Pancreas (tissue), 10 donors: ENCODE data around the gene CYP4F22. TPM values are rescaled to one million over a fixed set of nuclear protein-coding genes. Genes with fewer than 3 reads are reported as not detected.
"Not testable (repeated sequence)": the region's sequence is repeated elsewhere in the genome, so short reads cannot be mapped to it uniquely, and the experiment has no call there.

Source experiments
- ATAC-seq, 4 donors: fragments of 200-7000 bp; cut with Tn5 transposase; one replicate each; pipeline versions ENCODE4 v1.8.0 to v1.9.1; 2020; ENCODE audit warnings: mild to moderate bottlenecking in 4 of 4, moderate library complexity in 4 of 4
- DNase-seq, 6 donors: peaks; one replicate each; pipeline ENCODE4 v3.0.0-alpha.2; 2020
- FAIRE-seq: peaks from 2 replicates; lab custom pipeline; 2012; peaks lifted over from hg19 to GRCh38; lab: Jason Lieb, UNC
- H3K27ac ChIP-seq, 4 donors: fragments of 200-600 bp; sonication (generic); 1 replicate in 3 of 4; 2 replicates in 1 of 4; pipeline versions ENCODE4 v1.5.0 to v1.8.0; 2020
- H3K27me3 ChIP-seq, 4 donors: fragments of 200-600 bp; one replicate each; pipeline ENCODE4 v1.8.0; 2021
- H3K36me3 ChIP-seq, 3 donors: fragments of 200-600 bp; sonication (generic) in 1 of 3; one replicate each; pipeline versions ENCODE4 v1.5.0 to v1.8.0; 2020 to 2021
- H3K4me1 ChIP-seq, 3 donors: fragments of 200-600 bp; one replicate each; pipeline ENCODE4 v1.8.0; 2021
- H3K4me3 ChIP-seq, 4 donors: fragments of 200-600 bp; sonication (generic) in 2 of 4; one replicate each; pipeline versions ENCODE4 v1.5.0 to v1.8.0; 2020 to 2021
- H3K9me3 ChIP-seq, 4 donors: fragments of 200-600 bp; one replicate each; pipeline ENCODE4 v1.8.0; 2021
- WGBS, 2 donors: extraction: QIAGEN DNeasy Blood & Tissue Kit; methylation state at CpG; one replicate each; pipeline ENCODE4 v1.1.7; 2013; 5-methylcytosine and 5-hydroxymethylcytosine counted together
- intact Hi-C, 3 donors: fragments of 100-400 bp; cut with DNase I; formaldehyde crosslinking; loops; one replicate each; pipeline versions ENCODE4 v1.11.1 to v1.14.2; 2022
- polyA plus RNA-seq, 2 donors: library from polyadenylated mRNA; stranded (reverse); fragments of 200-250 nt; gene quantifications; one replicate each; pipeline ENCODE4 v1.2.3, GENCODE V29; 2013
- total RNA-seq, 6 donors: library from RNA; stranded (reverse); fragmentation: NEBNext Ultra II Directional in 4 of 6; extraction: Animal tissue kit (Norgen Biotek cat#: 25700) in 4 of 6; gene quantifications; one replicate each; pipeline versions ENCODE4 v1.2.1 to v1.2.4, GENCODE V29; 2021 to 2023
- TF ChIP-seq, protein P1 (sequence below), 4 donors: fragments of 200-600 bp; sonication (generic) in 3 of 4; IDR thresholded peaks; one replicate each; pipeline versions ENCODE4 v1.5.0 to v1.8.0; 2021; ENCODE audit warnings: antibody characterized with exemption in 4 of 4
- donor health status: healthy with polysubstance abuse.
- donor health status: DM: no; HTN: no; CAD: no; lungs with moderate emphysema.
- donor health status: DM: no; HTN: no; CAD: no.
- donor health status: control.
- donor health status: control.
- donor health status: Bipolar disorder and iron deficiency.
- donor health status: DM: yes; HTN: yes; CAD: no.
- donor health status: DM: no; HTN: no; CAD: no.
- donor health status: DM: no; HTN: no; CAD: no.
- donor health status: DM: yes; HTN: yes; CAD: no.

CYP4F22 gene
- total and polyA plus RNA-seq, 8 donors, result 0.06 TPM; not detected in 7

DNA sequence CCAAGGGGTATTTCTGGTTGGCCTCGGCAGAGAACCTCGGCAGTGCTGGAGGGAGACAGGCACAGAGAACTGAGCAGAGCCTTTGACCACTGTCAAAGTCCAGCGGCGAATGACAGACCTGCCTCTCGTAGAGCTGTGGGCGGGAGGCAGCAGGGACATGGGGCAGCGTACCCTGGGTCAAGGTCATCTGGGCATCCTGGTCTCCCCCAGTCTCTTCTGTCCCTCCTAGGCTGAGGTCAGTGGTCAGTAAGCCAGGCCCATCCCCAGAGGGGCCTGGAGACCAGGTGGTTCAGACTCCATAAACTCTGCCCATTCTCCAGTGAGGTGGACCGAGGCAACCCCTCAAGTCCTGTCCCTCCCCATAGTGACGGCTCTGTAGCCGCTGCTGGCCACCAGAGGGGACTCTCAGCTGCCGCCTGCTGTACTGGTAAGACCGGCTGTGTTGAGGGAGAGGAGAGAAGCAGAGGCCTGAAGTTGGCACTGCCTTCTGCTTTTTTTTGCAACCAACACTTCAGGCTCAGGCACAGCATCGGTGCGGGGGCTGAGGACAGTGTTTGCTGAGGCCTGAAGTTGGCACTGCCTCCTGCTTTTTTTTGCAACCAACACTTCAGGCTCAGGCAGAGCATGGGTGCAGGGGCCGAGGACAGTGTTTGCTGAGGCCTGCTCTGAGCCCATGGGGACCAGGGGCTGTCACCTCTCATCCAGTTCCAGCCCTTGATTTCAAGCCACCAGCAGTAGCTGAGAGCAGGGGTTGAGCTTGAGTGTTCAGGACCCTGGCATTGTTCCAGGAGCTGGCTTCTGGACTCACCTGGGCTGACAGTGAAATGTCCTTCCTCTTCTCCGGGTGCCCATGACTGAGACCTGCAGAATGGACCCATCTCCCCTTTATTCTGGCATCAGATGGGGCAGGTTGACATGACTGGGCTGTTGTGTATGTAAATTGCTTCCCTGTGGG lies 28.7 kb upstream of the CYP4F22 start, which contains the start of gene PGLYRP2:
PGLYRP2 (minus strand) TSS at position 111 of the 955 bp plus-strand sequence. CDS start 130 bp downstream, outside the sequence.
- DNase-seq, result peak in 2 of 6 donors; percentile 34 to 72
- TF ChIP-seq, protein P1, sequence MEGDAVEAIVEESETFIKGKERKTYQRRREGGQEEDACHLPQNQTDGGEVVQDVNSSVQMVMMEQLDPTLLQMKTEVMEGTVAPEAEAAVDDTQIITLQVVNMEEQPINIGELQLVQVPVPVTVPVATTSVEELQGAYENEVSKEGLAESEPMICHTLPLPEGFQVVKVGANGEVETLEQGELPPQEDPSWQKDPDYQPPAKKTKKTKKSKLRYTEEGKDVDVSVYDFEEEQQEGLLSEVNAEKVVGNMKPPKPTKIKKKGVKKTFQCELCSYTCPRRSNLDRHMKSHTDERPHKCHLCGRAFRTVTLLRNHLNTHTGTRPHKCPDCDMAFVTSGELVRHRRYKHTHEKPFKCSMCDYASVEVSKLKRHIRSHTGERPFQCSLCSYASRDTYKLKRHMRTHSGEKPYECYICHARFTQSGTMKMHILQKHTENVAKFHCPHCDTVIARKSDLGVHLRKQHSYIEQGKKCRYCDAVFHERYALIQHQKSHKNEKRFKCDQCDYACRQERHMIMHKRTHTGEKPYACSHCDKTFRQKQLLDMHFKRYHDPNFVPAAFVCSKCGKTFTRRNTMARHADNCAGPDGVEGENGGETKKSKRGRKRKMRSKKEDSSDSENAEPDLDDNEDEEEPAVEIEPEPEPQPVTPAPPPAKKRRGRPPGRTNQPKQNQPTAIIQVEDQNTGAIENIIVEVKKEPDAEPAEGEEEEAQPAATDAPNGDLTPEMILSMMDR (IDR thresholded peaks at IDR 0.05), result peak in 1 of 4 donors; percentile 10
- Histone ChIP-seq H3K4me3 (no peak within 1 kb of the TSS), H3K27me3 (no peaks in the 10 kb centered on the region), H3K36me3 (no peaks in the 10 kb centered on the region), H3K9me3 (no peaks in the 10 kb centered on the region), H3K4me1 (no peaks in the 10 kb centered on the region), H3K27ac (no peak within 1 kb of the TSS)
- 51% methylated on average over 16 of the region's 16 CpGs for WGBS, 2 donors
- intact Hi-C loops, result no loop called here
- peak; percentile 60 to 88 (median 76) for ATAC-seq
- no peak for FAIRE-seq

DNA sequence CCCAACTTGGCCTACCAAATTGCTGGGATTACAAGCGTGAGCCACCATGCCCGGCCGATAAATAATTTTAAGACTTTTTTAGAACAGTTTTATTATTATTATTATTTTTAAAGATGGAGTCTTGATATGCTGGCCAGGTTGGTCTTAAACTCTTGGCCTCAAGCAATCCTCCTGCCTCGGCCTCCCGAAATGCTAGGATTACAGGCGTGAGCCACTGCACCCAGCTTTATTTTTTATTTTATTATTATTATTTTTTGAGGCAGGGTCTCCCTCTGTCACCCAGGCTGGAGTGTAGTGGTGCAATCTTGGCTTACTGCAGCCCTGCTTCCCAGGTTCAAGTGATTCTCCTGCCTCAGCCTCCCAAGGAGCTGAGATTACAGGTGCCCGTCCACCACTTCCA lies 27.3 kb upstream of the CYP4F22 start:
- H3K4me1 ChIP-seq, H3K4me3 ChIP-seq, intact Hi-C loops, H3K36me3 ChIP-seq, H3K9me3 ChIP-seq, H3K27ac ChIP-seq, FAIRE-seq, ATAC-seq, DNase-seq, H3K27me3 ChIP-seq: not testable (repeated sequence)
- 81 to 89% methylated on average over 7 of the region's 7 CpGs for WGBS, 2 donors

DNA sequence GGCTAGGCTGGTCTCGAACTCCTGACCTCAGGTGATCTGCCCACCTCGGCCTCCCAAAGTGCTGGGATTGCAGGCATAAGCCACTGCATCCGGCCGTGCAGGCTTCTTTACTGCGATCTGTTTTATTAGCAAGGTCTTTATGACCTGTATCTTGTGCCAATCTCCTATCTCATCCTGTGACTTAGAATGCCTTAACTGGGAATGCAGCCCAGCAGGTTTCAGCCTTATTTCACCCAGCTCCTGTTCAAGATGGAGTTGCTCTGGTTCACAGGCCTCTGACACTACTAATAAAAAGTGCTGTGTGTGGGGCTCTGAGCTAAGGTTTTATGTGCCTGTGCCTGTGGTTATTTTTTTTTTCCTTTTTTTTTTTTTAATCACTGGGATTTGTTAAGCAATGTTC lies 22.6 kb upstream of the CYP4F22 start:
- WGBS, 2 donors, result 77 to 80% methylated on average over 5 of the region's 5 CpGs
- H3K27ac ChIP-seq, ATAC-seq, H3K4me3 ChIP-seq, H3K36me3 ChIP-seq, FAIRE-seq, DNase-seq, H3K27me3 ChIP-seq, intact Hi-C loops, H3K4me1 ChIP-seq, H3K9me3 ChIP-seq: not testable (repeated sequence)

DNA sequence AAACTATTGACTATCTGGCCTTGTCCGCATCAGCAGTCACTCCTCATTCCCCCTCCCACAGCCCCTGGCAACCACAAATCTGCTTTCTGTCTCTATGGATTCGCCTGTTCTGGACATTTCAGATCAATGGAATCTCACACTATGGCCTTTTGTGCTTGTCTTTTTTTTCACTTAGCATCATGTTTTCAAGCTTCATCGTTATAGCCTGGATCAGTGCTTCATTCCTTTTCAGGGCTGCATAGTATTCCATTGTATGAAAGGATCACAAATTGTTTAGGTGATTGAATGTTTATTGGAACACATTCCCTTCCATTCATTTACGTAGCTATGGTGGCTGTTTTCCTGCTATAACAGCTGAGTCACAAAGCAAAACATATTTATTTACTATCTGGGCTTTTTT lies 21.3 kb upstream of the CYP4F22 start:
- Histone ChIP-seq H3K4me1 (no peaks in the 10 kb centered on the region), H3K27ac (no peak overlapping the region), H3K4me3 (no peak overlapping the region), H3K27me3 (no peaks in the 10 kb centered on the region), H3K36me3 (no peaks in the 10 kb centered on the region), H3K9me3 (no peaks in the 10 kb centered on the region)
- no peak for DNase-seq
- ATAC-seq, result no peak
- intact Hi-C loops, result no loop called here
- no peak for FAIRE-seq
- WGBS, 2 donors, result 86 to 90% methylated on average over 4 of the region's 4 CpGs
- TF ChIP-seq, protein P1 (IDR thresholded peaks at IDR 0.05), result no peak

DNA sequence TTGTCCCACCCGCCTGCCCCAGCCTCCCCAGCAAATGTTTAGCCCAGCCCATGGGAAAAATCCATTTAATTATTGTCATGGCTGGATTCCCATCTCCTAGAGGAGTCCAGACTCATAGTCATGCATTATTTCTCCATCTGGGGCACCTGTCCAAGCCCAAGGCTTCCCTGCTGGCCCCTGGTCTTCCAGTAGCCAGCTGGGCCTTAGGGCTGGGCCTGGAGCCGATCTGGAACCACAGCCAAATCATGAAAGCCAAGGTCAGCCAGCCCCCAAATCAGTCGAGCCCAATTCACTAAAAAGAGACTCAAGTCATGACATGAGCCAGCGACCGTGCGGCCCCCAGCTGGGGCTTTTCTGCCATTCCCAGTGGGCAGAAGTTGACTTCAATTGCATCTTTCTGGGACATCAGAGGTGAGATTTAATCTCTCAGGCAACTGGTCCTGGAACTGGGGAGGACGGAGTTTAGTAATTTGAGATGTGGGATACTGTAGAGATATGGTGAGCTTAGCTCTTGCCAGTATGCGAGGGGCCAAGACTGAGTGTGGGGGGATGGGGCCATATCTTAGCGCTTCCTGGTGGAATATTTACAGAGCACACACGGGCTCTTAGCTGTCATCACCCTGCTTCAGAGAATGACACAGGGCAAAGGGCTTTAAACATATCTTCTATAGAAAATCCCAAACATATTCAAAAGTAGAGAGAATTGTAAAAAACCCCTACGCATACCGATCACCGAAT lies 19.7 kb upstream of the CYP4F22 start:
- DNase-seq (no peak), FAIRE-seq (no peak), ATAC-seq (peak in 1 of 4 donors; percentile 59)
- Histone ChIP-seq H3K9me3 (no peaks in the 10 kb centered on the region), H3K4me1 (no peaks in the 10 kb centered on the region), H3K4me3 (no peak overlapping the region), H3K27ac (no peak overlapping the region), H3K27me3 (no peaks in the 10 kb centered on the region), H3K36me3 (no peaks in the 10 kb centered on the region)
- 65 to 66% methylated on average over 13 of the region's 13 CpGs for WGBS, 2 donors
- intact Hi-C loops, result no loop called here
- TF ChIP-seq, protein P1 (IDR thresholded peaks at IDR 0.05), result no peak
